Glomerular endothelial cell (primary cell): ENCODE results near the gene PIGW. TPM values are rescaled to one million over a fixed set of nuclear protein-coding genes. Genes with fewer than 3 reads are reported as not detected.

Experiments used
- DNase-seq: peaks from one replicate; pipeline ENCODE4 v3.0.0-alpha.2; 2011; ENCODE audit warnings: low read depth, low spot score; ENCODE audit errors: extremely low read depth
- total RNA-seq: library from RNA; depleted of rRNA; stranded (reverse); fragments of >200 nt; gene quantifications from 2 replicates; pipeline ENCODE4 v1.2.3, GENCODE V29; 2015

The PIGW gene
- 8.6 and 9.5 TPM in 2 replicates for total RNA-seq

- DNase-seq: no peak
Observed at GRCh38 chr17:36534840-36535668, at the start of gene PIGW, which contains the start of gene MYO19. Gene PIGW, plus strand, starts transcription at chr17:36534987. Its CDS starts 2,115 bp downstream, at chr17:36537102. Gene MYO19, minus strand, starts transcription at chr17:36534868. Its CDS starts 2,330 bp downstream, at chr17:36532538.

- DNase-seq: no peak
Observed at GRCh38 chr17:36485027-36485426, 49.8 kb upstream of the PIGW start.

- no peak for DNase-seq
Observed at GRCh38 chr17:36485805-36486203, 49.0 kb upstream of the PIGW start.

- DNase-seq: peak; percentile 77
Observed at GRCh38 chr17:36486204-36487194, 48.3 kb upstream of the PIGW start, which contains the start of gene ZNHIT3. Gene ZNHIT3, plus strand, starts transcription at chr17:36486681. Its CDS starts 19 bp downstream, at chr17:36486700.

- no peak for DNase-seq
Observed at GRCh38 chr17:36493956-36494355, 40.8 kb upstream of the PIGW start.

GRCh38 chr17:36494674-36495073 lies 40.1 kb upstream of the PIGW start:
- DNase-seq: no peak

GRCh38 chr17:36495076-36495578 lies 39.7 kb upstream of the PIGW start:
- DNase-seq: no peak

- no peak for DNase-seq
Observed at GRCh38 chr17:36496018-36496789, 38.6 kb upstream of the PIGW start.

GRCh38 chr17:36498155-36498554 lies 36.6 kb upstream of the PIGW start:
- DNase-seq: no peak

- DNase-seq: no peak
Observed at GRCh38 chr17:36498560-36499300, 36.1 kb upstream of the PIGW start.

GRCh38 chr17:36500745-36501225 lies 34.0 kb upstream of the PIGW start:
- no peak for DNase-seq

- no peak for DNase-seq
Observed at GRCh38 chr17:36501351-36501750, 33.4 kb upstream of the PIGW start.

GRCh38 chr17:36501963-36502362 lies 32.8 kb upstream of the PIGW start:
- no peak for DNase-seq

- no peak for DNase-seq
Observed at GRCh38 chr17:36503456-36504155, 31.2 kb upstream of the PIGW start.

GRCh38 chr17:36504156-36504545 lies 30.6 kb upstream of the PIGW start:
- no peak for DNase-seq

GRCh38 chr17:36505171-36505570 lies 29.6 kb upstream of the PIGW start:
- DNase-seq: no peak

GRCh38 chr17:36506249-36506826 lies 28.4 kb upstream of the PIGW start:
- no peak for DNase-seq

- no peak for DNase-seq
Observed at GRCh38 chr17:36506831-36507230, 28.0 kb upstream of the PIGW start.
